ENCODE results near the gene INAFM1.
"Not testable (repeated sequence)": the region's sequence is repeated elsewhere in the genome, so short reads cannot be mapped to it uniquely, and the experiment has no call there.

Gene INAFM1

DNA sequence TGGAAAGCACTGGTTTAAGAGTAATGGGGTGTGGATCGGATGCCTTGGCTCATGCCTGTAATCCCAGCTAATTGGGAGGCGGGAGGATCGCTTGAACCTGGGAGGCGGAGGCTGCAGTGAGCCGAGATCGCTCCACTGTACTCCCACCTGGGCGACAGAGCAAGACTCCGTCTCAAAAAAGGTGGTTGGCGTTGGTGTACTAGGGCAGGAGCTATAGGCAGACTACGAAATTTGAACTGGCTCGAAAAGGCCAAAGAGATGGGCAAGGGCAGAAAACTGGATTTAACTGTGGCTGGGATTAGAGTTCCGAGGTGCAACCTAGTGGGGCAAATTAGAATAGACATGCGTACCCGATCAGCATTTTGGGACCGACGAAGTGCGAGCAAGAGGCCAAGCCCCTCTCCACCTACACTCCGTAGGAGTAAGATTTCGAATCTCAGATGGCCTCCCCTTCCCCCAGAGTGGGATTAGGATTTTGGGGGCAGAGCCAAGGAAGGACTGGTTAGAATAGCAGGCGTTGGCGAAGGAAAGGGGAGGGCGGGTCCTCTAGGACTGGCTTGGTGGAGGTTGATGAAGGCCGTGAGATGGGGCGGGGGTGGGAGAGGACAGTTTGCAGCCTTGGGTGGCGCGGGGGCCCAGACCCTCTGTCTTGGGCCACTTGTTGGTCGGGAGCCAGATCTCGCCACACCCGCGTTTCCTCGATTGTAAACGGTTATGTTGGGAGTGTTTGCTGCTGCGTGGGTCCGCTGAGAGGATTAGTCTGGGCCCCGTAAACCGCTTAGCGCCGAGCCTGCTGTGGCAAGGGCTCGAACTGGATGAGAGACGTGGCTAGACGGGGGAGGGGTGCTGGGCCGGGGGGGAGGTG, 2.0 kb upstream of the INAFM1 start:
- TF ChIP-seq, protein P1, sequence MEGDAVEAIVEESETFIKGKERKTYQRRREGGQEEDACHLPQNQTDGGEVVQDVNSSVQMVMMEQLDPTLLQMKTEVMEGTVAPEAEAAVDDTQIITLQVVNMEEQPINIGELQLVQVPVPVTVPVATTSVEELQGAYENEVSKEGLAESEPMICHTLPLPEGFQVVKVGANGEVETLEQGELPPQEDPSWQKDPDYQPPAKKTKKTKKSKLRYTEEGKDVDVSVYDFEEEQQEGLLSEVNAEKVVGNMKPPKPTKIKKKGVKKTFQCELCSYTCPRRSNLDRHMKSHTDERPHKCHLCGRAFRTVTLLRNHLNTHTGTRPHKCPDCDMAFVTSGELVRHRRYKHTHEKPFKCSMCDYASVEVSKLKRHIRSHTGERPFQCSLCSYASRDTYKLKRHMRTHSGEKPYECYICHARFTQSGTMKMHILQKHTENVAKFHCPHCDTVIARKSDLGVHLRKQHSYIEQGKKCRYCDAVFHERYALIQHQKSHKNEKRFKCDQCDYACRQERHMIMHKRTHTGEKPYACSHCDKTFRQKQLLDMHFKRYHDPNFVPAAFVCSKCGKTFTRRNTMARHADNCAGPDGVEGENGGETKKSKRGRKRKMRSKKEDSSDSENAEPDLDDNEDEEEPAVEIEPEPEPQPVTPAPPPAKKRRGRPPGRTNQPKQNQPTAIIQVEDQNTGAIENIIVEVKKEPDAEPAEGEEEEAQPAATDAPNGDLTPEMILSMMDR (IDR thresholded peaks at IDR 0.05; ENCODE audit: extremely low read depth, missing control alignments), result no peak

DNA sequence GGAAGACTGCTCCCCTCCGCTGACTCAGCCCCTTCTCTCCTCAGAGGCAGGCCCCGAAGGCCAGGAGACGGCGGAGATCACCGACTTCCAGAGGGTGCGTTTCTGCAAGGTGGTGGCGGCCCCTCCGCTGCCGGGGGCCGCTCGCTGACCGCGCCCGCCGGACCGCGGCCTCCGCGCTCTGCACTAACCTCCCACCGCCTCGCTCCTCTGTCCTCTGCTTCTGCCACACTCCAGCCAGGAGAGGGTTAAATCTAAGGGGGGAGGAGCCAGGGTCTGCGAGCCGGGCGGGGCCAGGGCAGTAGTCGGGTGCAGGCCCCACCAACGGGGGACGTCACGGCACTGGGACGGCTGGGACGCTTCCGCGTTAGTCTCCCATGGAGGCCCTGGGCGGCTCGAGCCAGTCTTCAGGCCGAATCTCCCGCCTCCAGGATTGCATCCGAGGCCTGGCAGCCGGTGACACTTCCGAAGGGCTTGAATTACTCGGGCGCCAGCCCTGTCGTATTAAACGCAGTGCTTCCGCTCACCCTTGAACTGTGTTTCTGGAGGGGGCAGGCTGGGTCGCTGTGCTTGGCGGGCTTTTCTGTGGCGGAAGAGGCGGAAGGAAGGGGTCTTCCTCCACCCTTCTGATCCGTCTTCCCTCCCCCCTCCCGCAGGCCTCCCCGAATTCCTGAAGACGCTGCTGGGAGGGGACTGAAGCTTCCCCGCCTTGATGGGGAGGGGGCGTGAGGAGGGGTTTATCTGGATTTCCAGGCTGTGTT, 1.2 kb upstream of the INAFM1 start:
- DNase-seq (ENCODE audit: low spot score), result peak; percentile 97
- TF ChIP-seq, protein P1 (IDR thresholded peaks at IDR 0.05; ENCODE audit: extremely low read depth, missing control alignments), result no peak

More for the DNA sequence above, 2.0 kb upstream of the INAFM1 start:
- DNase-seq (ENCODE audit: low spot score), result no peak

DNA sequence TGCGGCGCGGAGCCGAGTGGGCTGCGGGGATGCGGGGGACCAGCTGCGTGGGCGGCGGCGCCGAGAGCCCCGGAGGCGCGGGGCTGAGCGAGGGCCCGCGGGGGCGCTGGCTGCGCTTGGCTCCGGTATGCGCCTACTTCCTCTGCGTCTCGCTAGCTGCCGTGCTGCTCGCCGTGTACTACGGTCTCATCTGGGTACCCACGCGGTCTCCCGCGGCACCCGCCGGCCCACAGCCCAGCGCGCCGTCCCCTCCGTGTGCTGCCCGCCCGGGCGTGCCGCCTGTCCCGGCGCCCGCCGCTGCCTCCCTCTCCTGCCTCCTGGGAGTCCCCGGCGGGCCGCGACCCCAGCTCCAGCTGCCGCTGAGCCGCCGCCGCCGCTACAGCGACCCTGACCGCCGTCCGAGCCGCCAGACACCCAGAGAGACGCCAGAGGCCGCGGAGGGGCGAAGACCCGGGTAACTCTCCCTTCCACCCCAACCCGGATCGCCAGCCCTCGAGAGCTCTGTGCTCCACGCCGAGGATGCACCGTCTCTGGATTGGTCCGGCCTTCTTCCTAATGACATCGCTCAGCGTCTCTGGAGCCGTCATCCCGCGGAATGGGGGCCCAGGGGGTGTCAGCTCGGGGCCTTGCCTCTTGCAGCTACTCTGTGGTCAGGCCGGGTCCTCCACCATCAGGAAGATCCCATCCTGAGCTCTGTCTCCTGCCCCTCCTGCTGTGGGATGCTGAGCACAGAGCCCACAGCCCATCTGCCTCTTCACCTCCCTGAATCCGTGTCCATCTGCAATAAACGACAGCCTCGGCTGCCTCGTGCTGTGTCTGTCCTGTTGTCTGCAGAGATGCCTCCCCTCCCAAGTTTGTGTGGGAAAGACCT, 441 bp downstream of the INAFM1 start:
- TF ChIP-seq, protein P1 (IDR thresholded peaks at IDR 0.05; ENCODE audit: extremely low read depth, missing control alignments), result no peak
- DNase-seq (ENCODE audit: low spot score), result no peak

DNA sequence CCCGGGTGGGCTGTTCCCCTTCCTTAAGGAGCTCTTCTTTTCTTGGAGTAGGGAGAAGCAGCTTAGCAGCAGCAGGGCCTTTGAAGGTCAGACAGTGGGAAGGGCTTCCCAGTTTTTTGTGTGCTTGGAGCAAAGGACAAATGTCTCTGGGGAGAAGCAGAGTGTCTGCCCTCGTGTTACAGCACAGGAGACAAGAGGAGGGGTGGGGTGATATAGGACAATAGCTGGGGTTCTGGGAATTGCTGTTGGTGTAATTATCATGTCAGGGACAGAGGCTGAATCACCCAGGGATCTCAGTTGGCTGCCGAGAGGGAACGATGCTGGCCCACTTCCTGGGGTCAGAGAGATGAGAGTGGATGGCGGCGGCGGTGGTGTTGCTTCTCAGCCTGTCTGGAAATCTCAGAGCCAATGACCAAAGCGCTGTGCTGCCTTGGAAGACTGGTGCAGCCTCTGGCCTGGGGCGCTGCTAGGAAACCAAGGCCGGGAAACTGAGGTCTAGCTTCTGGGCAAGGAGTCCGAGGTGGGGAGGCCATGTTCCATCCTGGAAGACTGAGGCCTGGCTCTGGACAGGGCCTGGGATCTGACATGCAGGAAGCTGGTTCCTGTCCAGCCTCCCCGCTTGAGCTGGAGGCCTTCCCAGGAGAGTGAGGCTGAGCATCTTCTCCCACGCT, 1.2 kb downstream of the INAFM1 start:
- TF ChIP-seq, protein P1 (IDR thresholded peaks at IDR 0.05; ENCODE audit: extremely low read depth, missing control alignments), result no peak

DNA sequence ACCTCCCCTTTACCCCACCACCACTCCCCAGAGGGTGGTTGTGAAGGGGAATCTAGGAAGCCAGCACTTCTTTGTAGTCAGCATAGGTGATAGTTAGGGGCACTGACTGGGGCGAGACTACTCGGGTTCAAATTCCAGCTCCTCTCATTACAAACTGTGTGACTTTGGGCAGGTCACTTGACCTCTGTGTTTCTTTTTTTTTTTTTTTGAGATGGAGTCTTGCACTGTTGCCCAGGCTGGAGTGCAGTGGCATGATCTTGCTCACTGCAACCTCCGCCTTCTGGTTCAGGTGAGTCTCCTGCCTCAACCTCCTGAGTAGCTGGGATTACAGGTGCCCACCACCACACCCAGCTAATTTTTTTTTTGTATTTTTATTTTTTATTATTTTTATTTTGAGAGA, 1.8 kb downstream of the INAFM1 start:
- DNase-seq (ENCODE audit: low spot score), result not testable (repeated sequence)

More for the DNA sequence above, 1.2 kb downstream of the INAFM1 start:
- DNase-seq (ENCODE audit: low spot score), result no peak

DNA sequence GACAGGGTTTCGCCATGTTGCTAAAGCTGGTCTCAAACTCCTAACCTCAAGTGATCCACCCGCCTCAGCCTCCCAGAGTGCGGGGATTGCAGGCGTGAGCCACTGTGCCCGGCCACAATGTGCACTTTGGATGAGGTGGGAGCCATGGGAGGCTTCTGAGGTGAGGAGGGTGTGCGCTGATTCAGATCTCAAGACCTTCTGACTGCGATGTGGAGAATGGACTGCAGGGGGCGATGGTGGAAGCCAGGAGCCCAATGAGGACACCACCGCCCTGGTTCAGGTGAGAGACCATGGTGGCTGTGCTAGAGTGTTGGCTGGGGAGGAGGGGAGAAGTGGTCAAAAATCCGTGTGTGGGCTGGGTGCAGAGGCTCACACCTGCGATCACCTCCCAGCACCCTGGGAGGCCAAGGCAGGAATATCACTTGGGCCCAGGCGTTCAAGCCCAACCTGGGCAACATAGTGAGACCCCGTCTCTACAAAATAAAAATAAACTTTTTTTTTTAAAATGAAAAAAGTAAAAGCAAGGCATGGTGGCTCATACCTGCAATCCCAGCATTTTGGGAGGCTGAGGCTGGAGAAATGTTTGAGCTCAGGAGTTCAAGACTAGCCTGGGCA, 5.6 kb downstream of the INAFM1 start:
- no peak for DNase-seq (ENCODE audit: low spot score)
- TF ChIP-seq, protein P1 (IDR thresholded peaks at IDR 0.05; ENCODE audit: extremely low read depth, missing control alignments), result peak; percentile 38
